Activated CD4-positive, alpha-beta T cell treated with anti-CD3 and anti-CD28 coated beads, Interleukin-2, amount 50 U/mL, for 48 hours (primary cell): ENCODE results near the gene TIAM1.

Experiments
- DNase-seq, 2 experiments: peaks; one replicate each; pipeline ENCODE4 v3.0.0-alpha.2; 2020

Gene TIAM1

GRCh38 chr21:31252091-31252490, 92.0 kb downstream of the TIAM1 start:
- no peak for DNase-seq

DNA sequence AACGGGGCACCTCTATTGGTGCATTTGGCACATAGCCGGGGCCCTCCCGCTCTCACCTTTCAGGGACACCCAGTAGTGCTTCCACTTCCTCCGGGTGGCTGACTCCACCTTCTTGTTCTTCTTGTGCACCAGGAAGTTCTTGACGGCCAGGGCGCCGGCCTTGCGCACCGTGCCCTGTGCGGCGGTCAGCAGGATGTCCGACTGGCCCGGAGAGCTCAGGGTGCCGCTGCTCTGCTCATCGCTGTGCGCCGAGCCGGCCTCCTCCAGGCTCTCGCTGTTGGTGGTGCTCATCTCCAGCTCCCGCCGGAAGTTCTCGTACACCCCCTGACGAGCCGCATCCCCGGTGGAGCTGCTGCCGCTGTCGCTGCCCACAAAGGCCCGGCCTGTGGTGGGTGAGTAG, 92.4 kb downstream of the TIAM1 start:
- no peak for DNase-seq

DNA sequence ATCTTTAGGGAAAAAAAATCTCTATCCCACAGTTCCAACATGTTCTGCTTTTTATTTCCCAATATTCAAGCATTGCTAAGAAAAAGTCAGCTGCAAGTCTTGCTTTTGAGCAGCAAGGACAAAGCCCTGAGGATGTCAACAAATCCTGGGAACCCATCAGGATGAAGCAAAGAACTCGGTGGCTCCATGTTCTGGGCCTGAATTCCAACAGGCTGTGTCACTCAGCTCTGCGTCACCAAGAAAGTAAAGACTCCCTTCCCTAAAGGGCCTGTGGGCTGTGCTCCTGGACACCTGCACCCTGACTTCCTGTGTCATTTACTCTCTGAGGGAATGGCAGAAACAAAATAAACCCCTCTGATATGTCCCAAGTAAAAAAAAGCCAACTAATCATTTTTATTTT, 95.5 kb downstream of the TIAM1 start:
- DNase-seq = no peak

GRCh38 chr21:31243611-31244010, 100.5 kb downstream of the TIAM1 start:
- DNase-seq = no peak

GRCh38 chr21:31236528-31236927, 107.5 kb downstream of the TIAM1 start:
- DNase-seq = peak; percentile 16 to 25

DNA sequence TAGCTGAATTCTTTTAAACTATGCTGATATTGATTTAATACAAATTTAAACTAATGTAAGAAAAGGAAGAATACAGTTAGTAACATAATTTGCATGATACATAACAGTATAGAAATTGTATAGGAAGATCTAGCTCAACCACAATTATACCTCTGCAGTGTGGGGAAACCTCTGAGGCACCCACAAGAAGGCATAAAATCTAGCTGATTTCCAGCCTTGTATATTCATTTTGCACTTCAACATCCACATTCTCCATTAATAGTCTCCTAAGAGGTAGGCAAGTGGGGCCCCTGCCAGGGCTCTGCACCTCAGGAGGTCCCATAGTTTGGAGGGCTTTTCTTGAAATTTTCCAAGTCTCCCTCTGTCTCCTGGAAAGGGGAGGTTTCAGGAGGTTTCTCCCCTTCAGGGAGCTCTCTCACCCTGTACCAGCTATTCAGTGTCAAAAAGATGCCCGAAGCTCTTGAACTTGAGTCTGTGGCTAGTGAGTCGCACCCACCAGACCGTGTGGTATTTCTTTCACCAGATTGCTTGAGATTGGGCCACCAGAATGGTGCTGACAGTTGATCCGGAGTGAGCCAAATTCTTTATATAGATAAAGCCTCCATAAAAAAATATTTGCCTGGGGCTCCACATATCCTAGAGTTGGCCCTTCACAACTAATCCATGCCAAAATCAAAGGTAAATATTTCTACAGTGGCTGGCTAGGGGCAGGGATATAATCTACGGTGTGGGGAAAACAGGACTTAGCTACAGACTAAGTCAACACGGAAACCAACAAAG, 108.2 kb downstream of the TIAM1 start:
- DNase-seq = peak in 1 of 2 experiments; percentile 18

DNA sequence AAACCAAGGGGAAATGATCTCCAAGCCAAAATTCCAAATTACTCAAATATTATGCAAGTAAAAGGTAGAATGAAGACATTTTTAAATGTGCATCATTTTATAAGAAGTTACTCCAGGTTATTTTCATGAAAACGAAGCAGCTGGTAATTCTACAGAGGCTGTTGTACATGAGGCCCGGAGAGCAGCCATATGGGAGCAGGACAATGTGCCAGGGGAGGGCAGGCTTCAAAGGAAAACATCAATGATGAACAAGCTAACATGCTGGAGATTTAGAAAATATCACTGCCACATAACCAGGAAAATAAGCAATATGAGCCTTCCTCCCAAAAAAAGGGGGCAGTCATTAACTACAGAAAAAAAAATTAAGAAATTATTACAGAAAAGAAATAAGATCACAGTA, 109.1 kb downstream of the TIAM1 start:
- DNase-seq = no peak

GRCh38 chr21:31233711-31234110, 110.3 kb downstream of the TIAM1 start:
- no peak for DNase-seq

GRCh38 chr21:31232344-31232743, 111.7 kb downstream of the TIAM1 start:
- DNase-seq = no peak

DNA sequence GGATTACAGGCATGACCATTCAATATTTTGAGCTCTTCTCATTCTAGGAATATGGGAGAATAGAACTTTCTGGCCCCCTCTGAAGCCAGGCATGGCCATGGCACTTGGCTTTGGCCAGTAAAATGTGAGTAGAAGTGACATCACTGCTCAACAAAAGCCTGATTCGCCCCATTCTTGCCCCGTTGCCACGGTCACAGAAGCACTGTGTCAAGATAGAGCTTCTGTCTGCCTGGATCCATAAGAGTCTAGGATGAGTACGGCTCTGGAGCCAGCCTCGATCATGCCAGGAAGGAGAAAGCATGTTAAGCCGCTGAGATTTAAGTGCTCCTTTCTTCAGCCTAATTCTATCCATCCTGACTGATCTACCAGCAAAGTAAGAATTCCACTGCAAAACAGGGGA, 113.1 kb downstream of the TIAM1 start:
- DNase-seq = no peak

DNA sequence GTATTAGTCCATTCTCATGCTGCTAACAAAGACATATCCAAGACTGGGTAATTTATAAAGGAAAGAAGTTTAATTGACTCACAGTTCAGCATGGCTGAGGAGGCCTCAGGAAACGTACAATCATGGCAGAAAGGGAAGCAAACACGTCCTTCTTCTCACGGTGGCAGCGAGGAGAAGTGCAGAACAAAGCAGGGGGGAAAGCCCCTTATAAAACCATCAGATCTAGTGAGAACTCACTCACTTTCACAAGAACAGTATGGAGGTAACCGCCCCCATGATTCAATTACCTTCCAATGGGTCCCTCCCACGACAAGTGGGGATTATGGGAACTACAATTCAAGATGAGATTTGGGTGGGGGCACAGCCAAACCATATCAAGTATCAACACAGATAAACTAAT, 115.3 kb downstream of the TIAM1 start:
- peak in 1 of 2 experiments; percentile 18 for DNase-seq

- DNase-seq = no peak
These were observed 118.3 kb downstream of the TIAM1 start for GRCh38 chr21:31225713-31226112.

GRCh38 chr21:31222142-31222541, 121.9 kb downstream of the TIAM1 start:
- no peak for DNase-seq

DNA sequence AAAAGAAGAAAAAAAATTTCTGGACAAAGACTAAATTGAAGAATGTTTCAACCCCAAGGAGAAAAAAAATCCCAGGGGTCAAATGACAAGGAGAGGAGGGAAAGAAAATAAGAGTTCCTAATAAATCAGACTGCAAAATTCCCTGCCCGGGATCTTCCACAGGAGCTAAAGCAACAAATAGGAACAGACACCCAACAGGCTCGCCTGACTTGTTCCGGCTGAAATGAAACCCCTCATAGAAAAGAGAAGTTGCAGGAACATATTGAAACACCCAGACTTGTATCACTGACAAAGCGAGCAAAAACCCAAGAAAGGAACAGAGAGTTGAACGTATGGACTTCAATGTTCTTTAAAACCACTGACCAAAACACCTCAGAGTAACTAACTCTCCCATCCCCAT, 123.0 kb downstream of the TIAM1 start:
- no peak for DNase-seq

- DNase-seq = no peak
These were observed 123.5 kb downstream of the TIAM1 start for GRCh38 chr21:31220575-31220974.

DNA sequence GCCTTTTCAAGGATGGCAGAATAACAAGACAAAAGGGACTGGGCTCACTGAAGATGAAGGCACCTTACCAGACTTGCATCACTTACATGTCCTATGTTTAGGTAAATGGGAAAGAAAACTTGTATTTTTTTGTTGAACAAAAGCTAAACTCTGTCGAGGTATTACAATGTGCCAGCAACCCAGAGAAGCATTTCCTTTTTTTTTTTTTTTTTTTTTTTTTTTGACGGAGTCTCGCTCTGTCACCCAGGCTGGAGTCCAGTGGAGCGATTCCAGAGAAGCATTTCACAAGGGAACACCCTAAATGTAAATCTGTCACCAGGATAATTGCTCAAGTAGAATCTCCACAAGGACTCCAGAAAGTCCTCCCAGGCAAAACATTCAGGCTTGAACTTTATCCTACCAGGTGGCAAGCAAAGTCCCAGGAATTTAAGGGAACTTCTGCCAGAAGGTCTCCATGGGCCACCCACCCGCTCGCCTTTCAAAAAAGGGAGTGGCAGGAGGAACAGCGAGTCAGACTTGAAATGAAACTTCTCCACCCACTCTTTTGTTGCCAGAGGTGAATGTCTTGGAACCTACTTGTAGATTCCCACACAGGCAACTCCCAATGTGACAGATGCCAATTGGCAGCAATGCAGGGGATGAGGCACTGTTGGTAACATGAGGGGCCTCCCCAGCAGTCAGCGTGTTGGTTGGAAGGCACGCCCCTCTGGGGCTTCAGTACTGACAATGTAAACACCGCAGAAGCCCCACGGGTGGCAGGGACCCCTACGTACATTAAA, 125.0 kb downstream of the TIAM1 start:
- peak in 1 of 2 experiments; percentile 13 for DNase-seq

GRCh38 chr21:31216206-31216605, 127.9 kb downstream of the TIAM1 start:
- DNase-seq = no peak

- no peak for DNase-seq
These were observed 130.3 kb downstream of the TIAM1 start for GRCh38 chr21:31213787-31214186.

GRCh38 chr21:31211836-31212235, 132.2 kb downstream of the TIAM1 start:
- no peak for DNase-seq

DNA sequence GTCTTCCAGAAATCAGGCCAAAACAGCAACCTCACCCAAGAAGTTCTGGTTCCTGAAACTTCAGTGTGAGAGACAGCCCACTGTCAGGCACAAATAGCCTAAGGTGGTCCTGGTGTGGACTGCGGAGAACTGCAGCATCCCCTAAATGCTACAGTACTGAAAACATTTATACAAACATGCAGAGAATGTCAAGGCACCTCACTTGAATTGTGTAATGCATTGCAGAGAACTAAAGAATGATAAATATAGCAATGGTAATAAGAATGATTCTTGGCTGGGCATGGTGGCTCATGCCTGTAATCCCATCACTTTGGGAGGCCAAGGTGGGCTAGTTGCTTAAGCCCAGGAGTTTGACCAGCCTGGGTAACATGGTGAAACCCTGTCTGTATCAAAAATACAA, 138.6 kb downstream of the TIAM1 start:
- no peak for DNase-seq

GRCh38 chr21:31204801-31205200, 139.3 kb downstream of the TIAM1 start:
- DNase-seq = no peak

DNA sequence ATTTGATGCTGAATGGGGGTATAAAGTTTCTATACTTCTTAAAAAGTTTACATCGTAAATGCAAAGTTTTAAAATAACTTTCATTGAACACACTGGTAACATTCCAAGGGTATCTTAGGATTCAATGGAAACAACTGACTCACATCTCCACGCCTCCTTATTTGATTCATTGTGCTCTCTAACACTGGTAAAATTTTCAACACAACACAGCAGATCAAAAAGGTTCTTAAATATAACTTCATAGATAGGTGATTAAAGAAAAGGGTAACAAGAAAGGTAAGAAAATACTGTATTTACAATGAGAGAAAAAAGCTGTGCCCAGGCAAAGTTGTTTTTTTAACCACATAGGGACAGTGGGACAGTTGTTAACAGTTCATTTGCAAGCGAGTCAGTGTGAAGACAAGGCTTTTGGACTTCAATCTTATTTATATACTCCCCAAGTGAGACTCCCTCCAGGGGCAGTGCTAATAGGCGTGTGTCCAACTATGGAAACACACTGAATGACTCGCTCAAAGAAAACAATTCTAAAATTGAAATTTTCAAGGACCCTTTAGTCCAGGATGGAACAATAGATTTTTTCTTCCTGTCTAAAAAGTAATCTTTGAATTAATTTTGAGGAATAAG, 140.5 kb downstream of the TIAM1 start:
- no peak for DNase-seq

DNA sequence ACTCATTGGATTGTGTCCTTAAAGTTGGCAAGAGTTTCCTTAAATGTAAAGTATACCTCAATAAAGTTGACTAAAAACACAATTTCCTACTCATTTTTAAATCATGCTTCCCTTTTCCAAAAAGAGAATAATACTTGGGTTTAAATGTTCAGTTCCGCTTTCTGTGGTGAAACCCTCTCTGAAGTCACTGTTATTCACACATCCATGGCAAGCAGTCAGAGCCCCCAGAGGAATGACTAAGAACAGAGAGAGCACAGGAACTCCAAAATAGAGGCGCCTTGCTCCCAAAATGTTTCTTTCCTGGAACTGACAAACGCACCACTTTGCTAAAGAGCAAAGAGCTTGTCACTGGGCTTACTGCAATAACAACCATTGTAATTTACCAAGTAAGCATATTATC, 142.5 kb downstream of the TIAM1 start:
- no peak for DNase-seq

DNA sequence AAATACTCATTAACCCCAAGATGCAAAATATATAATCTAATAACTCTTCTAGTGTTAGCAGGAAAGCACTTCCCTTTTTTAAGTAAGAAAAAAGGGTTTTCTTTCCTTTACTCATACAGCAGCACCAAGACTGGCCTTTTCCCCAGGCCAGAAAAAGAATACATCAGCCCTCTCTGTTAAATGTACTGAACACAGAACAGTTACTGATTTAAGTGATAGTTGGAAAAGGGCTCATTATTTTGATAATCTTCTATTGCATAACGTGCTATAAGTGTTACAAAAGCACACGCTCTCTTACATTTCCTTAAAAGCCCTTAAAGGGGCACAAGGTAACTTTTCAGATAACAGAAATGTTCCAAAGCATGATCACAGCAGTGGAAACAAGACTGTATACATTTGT, 142.9 kb downstream of the TIAM1 start:
- DNase-seq = no peak
